ENCODE results near the gene TNNT3. TPM values are rescaled to one million over a fixed set of nuclear protein-coding genes. Genes with fewer than 3 reads are reported as not detected.

TNNT3 gene
- total and polyA plus RNA-seq, 2 of the 4 experiments (the other 2 are of a cell fraction), result not detected

- H2BK20ac ChIP-seq (ENCODE audit: low read depth, low read length), result no peak overlapping the region
- in situ Hi-C loops (cut with MboI; ENCODE audit: low sequenced_read_pairs), result no loop called here
- H2BK120ac ChIP-seq (ENCODE audit: low read depth, low read length), result no peak overlapping the region
- intact Hi-C loops (cut with micrococcal nuclease), result no loop called here
- ChIA-PET CTCF (interaction anchor here (0.6 kb wide), 1 partner anchor 23 kb away, joined by 3 read pairs; no protein-coding TSS in a partner anchor), POLR2A (ENCODE audit: unreplicated experiment) (no interaction called here)
- H3K23ac ChIP-seq (ENCODE audit: low read depth, low read length), result no peak overlapping the region
- no peaks in the 10 kb centered on the region for H4K20me1 ChIP-seq (ENCODE audit: insufficient read depth, low read length)
- no peak overlapping the region for H3K4ac ChIP-seq (ENCODE audit: low read depth, low read length)
- no peak for ATAC-seq (ENCODE audit: low read depth)
- H3K9me3 ChIP-seq (ENCODE audit: control insufficient read depth, insufficient read depth, low read length), result no peaks in the 10 kb centered on the region
- TF ChIP-seq RCOR1 (IDR thresholded peaks at IDR 0.05; ENCODE audit: insufficient replicate concordance, low read length) (no peak), FOS (IDR thresholded peaks at IDR 0.05; ENCODE audit: low read depth, low read length) (no peak), RAD21 (IDR thresholded peaks at IDR 0.05; ENCODE audit: low read length) (no peak), CEBPB (IDR thresholded peaks at IDR 0.05; ENCODE audit: low read depth, low read length) (no peak), BHLHE40 (IDR thresholded peaks at IDR 0.05; ENCODE audit: low read depth, low read length) (no peak), ELK1 (IDR thresholded peaks at IDR 0.05; ENCODE audit: borderline replicate concordance, low read depth, low read length) (no peak), RFX5 (IDR thresholded peaks at IDR 0.05; ENCODE audit: low read depth, low read length) (no peak), POLR2A (IDR thresholded peaks at IDR 0.05; ENCODE audit: low read depth, low read length) (no peak), MAZ (IDR thresholded peaks at IDR 0.05; ENCODE audit: borderline replicate concordance, low read depth, low read length) (no peak), MAFK (IDR thresholded peaks at IDR 0.05; ENCODE audit: low read depth, low read length) (no peak), NFE2L2 (IDR thresholded peaks at IDR 0.05; ENCODE audit: low read depth, low read length) (no peak), CTCF (conservative IDR thresholded peaks at IDR 0.05; ENCODE audit: low read depth, low read length) (no peak), MXI1 (IDR thresholded peaks at IDR 0.05; ENCODE audit: borderline replicate concordance, low read depth, low read length) (no peak), SMC3 (IDR thresholded peaks at IDR 0.05; ENCODE audit: low read depth, low read length) (no peak)
- TF ChIP-seq, protein P1, sequence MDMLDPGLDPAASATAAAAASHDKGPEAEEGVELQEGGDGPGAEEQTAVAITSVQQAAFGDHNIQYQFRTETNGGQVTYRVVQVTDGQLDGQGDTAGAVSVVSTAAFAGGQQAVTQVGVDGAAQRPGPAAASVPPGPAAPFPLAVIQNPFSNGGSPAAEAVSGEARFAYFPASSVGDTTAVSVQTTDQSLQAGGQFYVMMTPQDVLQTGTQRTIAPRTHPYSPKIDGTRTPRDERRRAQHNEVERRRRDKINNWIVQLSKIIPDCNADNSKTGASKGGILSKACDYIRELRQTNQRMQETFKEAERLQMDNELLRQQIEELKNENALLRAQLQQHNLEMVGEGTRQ (IDR thresholded peaks at IDR 0.05; ENCODE audit: low read depth, low read length), result no peak
- H3K36me3 ChIP-seq (ENCODE audit: control insufficient read depth, insufficient read depth, low read length), result no peaks in the 10 kb centered on the region
- H2AK9ac ChIP-seq (replicated peaks; ENCODE audit: low read depth, low read length, poor library complexity), result peak overlapping the region; percentile 65
- peak overlapping the region; percentile 51 for H2AFZ ChIP-seq (replicated peaks; ENCODE audit: low read length, poor library complexity)
- H3K9ac ChIP-seq (ENCODE audit: low read depth, low read length), result no peak overlapping the region
- no peak overlapping the region for H4K5ac ChIP-seq (ENCODE audit: low read depth, low read length)
- no peak overlapping the region for H3K14ac ChIP-seq (replicated peaks; ENCODE audit: low read depth, low read length)
- H3K4me1 ChIP-seq (ENCODE audit: control insufficient read depth, insufficient read depth, low read length), result no peaks in the 10 kb centered on the region
- no peak overlapping the region for H3K27ac ChIP-seq (ENCODE audit: insufficient read depth, low read length)
- H4K8ac ChIP-seq (ENCODE audit: low read depth in 2 of 2, low read length in 2 of 2), result no peak overlapping the region
- H3K18ac ChIP-seq (ENCODE audit: low read depth, low read length), result no peak overlapping the region
- no peaks in the 10 kb centered on the region for H3K27me3 ChIP-seq (ENCODE audit: control insufficient read depth, insufficient read depth, low read length)
- H2BK15ac ChIP-seq (ENCODE audit: low read depth, low read length), result no peak overlapping the region
- H4K91ac ChIP-seq (ENCODE audit: insufficient read depth, low read depth, low read length), result no peak overlapping the region
- H3K79me1 ChIP-seq (ENCODE audit: low read depth in 1 of 2, low read length in 2 of 2), result no peaks in the 10 kb centered on the region
- 78% methylated on average over 8 of the region's 15 CpGs; no CpG with 5 or more reads in 1 of the 2 experiments for WGBS, 2 experiments (ENCODE audit: extremely low coverage in 2 of 2, insufficient read length in 1 of 2)
- BruUV-seq (replicated peaks), result no TSS peak
- no peak for DNase-seq
- H3K56ac ChIP-seq (ENCODE audit: extremely low read depth, insufficient read depth, low read length), result no peak overlapping the region
- peaks cover 3% of the 10 kb centered on the region; the same call in 1 of the 2 replicates for H3K9me1 ChIP-seq (ENCODE audit: insufficient read depth, low read length)
- dilution Hi-C loops (cut with HindIII; ENCODE audit: low sequenced_read_pairs, unreplicated experiment), result no loop called here
- H2BK5ac ChIP-seq (ENCODE audit: low read depth, low read length, poor library complexity, severe bottlenecking), result no peak overlapping the region
- no peak overlapping the region for H3K4me3 ChIP-seq (ENCODE audit: insufficient read depth, low read depth, low read length)
- no peak overlapping the region for H2AK5ac ChIP-seq (ENCODE audit: low read depth, low read length)
- H3K4me2 ChIP-seq (ENCODE audit: low read depth, low read length), result no peak overlapping the region
Observed at GRCh38 chr11:1943576-1943975, 24.1 kb downstream of the TNNT3 start.

Measured in IMR-90 (cell line).